CD4-positive, alpha-beta T cell treated with Interleukin-2 at 100 ng/mL for 4 hours (primary cell): Measurements from ENCODE around the gene KCNJ4.

Experiments used
- DNase-seq: peaks from one replicate; pipeline ENCODE4 v3.0.0-alpha.2; 2020; ENCODE audit warnings: low spot score

Gene KCNJ4

DNA sequence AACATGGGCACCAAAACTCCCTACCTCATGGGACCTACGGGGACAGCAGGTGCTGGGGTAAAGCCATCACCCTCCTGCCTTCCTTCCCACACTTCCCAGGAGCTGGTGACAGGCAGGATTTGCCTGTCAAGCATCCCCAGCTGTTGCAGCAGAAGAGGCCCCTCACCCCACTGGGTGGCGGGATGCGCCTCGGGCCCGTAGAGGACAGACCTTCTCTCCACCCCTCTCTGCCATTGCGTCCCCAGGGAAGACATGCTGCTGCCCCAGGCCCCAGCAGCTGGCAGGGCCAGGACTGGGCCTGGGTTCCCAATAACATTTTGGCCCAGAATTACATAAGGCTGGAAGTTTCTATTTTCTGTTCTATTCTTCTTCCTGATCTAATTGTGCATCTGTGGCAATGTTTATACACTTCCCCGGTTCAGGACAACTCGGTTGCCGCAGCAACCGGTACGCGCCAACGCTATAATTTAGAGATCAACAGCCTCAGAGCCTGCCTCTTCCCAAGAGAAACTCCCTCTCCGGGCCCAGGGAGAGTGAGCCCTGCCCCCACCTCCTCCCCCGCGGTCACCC lies 25.4 kb downstream of the KCNJ4 start:
- DNase-seq = no peak

DNA sequence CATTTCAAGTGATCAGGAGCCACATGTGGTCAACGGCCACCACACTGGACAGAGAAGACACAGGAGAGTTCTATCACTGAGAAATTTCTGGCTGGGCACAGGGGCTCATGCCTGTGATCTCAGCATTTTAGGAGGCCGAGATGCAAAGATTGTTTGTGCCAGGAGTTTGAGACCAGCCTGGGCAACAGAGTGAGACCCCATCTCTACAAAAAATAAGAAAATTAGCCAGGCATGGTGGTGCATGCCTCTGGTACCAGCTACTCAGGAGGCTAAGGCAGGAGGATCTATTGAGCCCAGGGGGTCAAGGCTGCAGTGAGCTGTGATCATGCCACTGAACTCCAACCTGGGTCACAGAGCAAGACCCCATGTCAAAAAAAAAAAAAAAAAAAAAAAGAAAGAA lies 26.3 kb downstream of the KCNJ4 start:
- DNase-seq = no peak

GRCh38 chr22:38427940-38428339 lies 27.1 kb downstream of the KCNJ4 start:
- no peak for DNase-seq

GRCh38 chr22:38427465-38427864 lies 27.5 kb downstream of the KCNJ4 start:
- no peak for DNase-seq

DNA sequence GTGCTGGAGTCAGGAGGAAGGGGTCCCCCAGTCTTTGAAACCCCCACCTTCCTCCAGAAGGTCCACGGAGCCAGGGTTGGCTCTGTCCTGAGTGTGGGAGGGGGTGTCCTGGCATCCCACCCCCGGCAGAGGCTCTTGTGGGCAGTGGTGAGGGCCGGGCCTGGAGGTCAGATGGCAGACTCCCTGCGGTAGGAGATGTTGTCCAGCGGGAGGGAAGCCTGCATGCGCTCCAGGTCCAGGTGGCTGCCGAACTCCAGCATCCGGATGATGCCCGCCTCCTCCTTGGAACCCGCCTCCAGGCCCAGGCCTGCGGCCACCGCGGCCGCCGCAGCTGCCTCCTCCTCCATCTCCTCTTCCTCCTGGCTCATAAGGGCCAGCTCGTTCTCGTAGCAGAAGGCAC lies 28.4 kb downstream of the KCNJ4 start:
- DNase-seq = no peak

- no peak for DNase-seq
Observed at GRCh38 chr22:38424525-38425080, 30.4 kb downstream of the KCNJ4 start.

DNA sequence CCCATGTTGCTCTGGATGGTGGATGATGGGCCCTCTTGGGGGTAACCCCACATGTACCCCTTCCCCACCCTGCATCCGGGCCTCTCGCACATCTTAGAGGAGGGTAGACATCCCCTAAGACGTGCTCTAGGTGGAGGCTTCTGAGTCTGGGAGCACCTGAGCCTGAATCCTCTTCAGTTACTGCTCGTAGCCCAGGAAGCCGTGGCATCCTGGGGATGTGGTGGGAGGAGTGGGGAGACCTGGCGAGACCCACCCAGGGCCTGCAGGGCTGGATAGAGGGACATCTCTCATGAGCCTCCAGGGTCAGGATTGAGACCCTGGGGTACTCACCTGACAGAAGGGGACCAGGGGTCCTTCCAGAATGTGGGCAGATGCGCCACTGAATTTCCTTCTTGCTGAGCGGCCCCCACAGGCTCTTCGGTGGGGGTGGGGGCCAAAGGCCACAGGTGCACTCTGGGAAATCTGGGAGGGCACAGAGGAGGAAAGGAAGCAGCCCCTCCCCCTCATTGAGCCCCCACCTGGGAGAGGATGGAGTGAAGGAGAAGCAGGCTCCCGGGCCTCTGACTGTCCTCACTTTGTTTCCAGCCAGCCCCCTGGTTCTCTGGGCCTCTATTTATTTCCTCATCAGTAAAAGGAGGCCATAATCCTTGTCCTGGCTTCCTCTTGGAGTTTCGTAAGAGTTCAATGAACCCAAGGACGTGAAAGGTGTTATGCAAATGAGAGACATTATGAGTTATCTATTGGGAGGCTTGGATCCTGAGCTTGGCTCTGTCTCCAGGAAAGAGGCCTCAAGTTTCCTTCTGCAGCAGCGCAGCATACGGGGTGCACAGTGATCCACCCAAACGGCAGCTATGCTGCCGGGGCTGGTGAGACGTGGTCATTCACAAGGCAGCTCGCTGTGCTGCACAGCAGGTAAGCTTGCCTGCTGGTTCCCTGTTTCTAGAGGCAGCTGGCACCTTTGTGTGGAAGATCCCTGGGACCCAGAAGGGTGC lies 31.2 kb downstream of the KCNJ4 start:
- DNase-seq = no peak

DNA sequence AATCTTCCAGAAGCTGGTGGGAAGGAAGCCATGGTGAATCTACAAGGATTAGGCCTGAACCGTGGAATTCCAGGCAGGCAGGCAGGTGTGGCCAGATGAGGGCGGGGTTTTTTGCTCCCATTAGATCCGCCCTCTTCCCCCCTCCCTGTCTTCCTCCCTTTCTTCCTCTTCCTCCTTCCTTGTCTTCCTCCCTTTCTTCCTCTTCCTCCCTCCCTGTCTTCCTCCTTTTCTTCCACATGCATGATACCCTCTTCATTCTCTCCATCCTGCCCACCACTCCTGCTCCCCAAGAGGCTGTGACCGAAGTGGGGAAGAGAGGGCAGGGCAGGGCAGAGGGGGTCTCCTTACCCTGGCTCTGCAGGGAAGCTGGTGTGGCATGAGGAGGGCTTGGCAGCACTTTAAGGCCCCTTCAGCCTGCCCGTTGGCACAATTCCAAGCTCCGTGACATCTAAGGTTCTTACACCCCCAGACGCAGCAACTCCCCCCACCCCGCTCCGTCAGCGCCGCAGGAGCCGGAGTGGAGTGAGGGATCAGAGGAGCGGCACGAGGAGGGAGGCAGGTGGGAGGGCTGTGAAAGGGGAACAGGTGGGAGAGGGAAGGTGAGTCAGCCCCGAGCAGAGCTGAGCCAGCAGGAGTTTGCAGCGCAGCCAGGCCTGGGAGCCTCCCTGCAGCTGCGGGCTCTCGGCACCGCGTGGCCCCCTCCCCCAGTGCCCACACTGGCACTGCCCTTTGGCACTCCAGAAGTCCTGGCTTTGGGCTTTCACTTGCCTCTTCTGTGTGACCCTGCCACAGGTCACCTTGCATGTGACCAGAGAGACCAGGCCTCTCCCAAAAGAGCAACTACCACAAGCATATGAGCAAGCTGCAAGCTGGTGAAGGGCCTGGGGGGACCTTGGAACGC lies 32.1 kb downstream of the KCNJ4 start:
- DNase-seq = no peak

GRCh38 chr22:38420734-38421133 lies 34.3 kb downstream of the KCNJ4 start:
- no peak for DNase-seq

- no peak for DNase-seq
Observed at GRCh38 chr22:38419858-38420160, 35.2 kb downstream of the KCNJ4 start.

DNA sequence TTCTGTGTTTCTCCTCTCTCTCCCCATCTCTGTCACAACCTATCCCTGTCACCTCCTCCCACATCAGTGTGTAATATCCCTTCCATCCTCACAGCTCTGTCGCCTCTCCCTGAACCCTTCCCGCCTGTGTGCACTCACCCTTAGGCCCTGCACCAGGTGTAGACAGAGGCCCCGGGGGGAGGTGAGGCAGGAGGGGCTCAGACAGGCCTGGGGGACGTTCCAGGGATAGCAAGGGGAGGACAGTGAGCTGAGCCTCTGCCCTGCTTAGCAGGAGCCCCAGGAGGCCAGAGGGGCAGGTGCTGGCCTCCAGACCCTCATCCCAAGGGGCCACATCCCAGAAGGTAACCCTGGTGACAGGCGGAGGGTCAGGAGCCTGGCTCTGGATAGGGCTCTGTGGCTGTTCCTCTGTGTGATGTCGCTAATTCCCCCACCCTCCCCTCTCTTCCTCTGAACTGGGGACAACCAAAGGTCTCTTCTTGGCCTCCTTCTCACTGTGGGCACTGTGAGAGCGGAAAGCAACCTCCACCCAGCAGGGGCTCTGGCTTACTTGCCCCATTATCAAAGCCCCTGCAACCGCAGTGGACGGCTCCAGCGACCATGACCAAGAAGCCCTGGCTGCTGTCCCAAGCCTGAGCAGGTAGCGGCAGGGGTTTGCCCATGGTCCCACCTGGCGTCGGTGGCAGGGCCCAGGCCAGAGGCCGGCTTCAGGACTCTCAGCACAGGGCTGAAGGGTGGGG lies 35.7 kb downstream of the KCNJ4 start:
- DNase-seq = no peak

DNA sequence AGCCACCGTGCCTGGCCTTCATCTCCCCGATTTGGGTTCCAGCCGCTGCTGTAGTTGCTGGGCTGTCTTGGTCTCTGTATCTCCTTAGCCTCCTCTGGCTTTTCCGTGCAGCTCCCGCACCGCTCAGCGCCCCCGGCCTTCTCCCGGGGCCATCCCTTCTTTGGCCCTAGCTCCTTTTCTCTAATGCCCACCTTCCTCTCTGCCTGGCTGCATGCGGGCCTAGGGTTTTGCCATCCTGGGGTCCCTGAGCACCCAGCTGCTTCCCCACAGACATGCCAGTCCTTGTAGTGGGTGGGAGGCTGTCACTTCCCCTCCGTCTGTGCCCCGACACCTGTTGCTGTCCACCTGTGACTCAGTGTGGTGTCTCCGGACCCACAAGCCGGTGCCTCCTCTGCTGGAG lies 36.4 kb downstream of the KCNJ4 start:
- DNase-seq = no peak

- DNase-seq = no peak
Observed at GRCh38 chr22:38417252-38418060, 37.5 kb downstream of the KCNJ4 start.

DNA sequence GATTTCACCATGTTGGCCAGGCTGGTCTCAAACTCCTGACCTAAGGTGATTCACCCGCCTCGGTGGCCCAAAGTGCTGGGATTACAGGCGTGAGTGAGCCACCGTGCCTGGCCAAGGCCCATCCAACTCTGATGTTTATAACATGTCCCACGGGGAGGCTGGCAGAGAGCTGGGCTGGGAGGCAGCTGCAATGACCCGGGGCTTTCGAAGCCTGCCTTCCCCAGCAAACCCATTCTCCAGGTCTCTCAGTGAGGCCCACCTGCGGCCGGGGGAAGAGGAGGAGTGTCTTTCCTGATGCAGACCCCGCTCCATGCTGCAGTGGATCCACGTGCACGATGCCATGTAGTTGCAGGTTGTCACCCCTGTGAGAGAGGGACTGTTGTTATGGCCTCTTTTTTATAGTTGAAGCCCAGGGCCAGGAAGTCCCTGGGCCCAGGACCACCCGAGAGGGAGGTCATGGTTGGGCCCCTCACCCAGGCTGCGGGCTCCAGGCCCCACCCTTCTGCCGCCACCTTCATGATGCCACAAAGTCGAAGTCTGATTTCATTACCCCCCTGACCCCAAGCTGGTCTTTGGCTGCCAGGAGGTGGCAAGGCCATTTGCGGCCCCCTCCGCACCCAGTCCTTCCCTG lies 38.3 kb downstream of the KCNJ4 start:
- DNase-seq = no peak

DNA sequence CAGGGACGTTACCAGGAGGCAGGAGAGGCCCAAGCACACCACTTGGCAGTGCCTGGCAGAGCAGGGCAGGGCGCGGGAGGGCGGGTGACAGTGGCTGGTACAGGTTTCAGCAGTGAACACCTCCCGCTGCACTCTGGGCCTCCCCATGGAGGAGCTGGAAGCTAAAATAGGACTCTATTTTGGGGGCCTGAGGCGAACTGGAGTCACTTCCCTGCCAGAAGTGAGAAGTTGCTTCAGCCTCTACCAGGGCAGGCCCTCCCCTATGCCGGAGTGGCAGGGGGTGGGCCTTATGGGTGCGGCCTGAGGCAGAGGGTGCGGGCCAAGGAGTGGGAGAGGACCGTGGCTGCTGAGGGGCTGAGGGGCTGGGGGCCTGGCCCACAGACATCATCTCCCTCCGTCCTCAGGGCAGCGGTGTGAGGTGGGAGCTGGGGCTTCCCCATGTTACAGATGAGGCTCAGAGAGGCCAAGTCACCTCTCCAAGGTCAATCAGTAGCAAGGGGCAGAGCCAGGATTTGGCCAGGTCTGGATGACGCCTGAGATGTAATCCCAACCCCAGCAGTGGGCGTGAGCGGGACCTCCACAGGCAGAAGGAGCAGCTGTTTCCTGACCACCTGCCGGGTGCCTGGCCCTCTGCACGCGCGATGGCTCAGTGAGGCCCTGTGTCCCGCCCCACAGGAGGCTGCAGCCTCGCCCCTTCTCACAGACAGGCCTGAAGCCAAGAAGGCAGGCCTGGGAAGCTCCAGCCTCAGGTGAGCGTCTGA lies 39.3 kb downstream of the KCNJ4 start:
- DNase-seq = no peak

GRCh38 chr22:38415046-38415445 lies 40.0 kb downstream of the KCNJ4 start:
- no peak for DNase-seq

DNA sequence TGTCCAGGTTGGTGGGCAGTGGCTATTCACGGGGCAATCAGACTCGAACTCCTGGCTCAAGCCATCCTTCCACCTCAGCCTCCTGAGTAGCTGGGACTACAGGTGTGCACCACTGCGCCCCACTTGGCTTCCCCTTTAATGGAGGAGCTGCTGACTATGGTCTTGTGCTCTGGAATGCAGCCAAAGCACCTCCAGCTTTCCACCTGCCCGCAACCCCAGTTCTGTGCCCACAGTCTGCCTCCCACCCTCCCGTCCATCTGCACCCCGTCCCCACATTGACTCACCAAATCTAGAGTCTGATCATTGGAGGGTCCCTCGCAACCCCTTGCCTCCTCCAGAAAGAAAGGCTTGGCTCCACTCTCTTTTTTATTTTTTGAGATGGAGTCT lies 41.0 kb downstream of the KCNJ4 start:
- DNase-seq = no peak

- no peak for DNase-seq
Observed at GRCh38 chr22:38413085-38414008, 41.7 kb downstream of the KCNJ4 start.
